Upper lobe of right lung (tissue), 1 donor: ENCODE data around the gene PAN3. TPM values are rescaled to one million over a fixed set of nuclear protein-coding genes. Genes with fewer than 3 reads are reported as not detected.

Experiments
- ATAC-seq: fragments of 200-7000 bp; cut with Tn5 transposase; one replicate; pipeline ENCODE4 v1.9.1; 2020; ENCODE audit warnings: mild to moderate bottlenecking, moderate library complexity
- DNase-seq: peaks from one replicate; pipeline ENCODE4 v3.0.0-alpha.2; 2020
- H3K27ac ChIP-seq: fragments of 200-600 bp; one replicate; pipeline ENCODE4 v1.8.0; 2022
- H3K27me3 ChIP-seq: fragments of 200-600 bp; one replicate; pipeline ENCODE4 v1.8.0; 2022; ENCODE audit warnings: mild to moderate bottlenecking
- H3K36me3 ChIP-seq: fragments of 200-600 bp; one replicate; pipeline ENCODE4 v1.8.0; 2022
- H3K4me1 ChIP-seq: fragments of 200-600 bp; one replicate; pipeline ENCODE4 v1.8.0; 2022
- H3K4me3 ChIP-seq: fragments of 200-600 bp; one replicate; pipeline ENCODE4 v1.8.0; 2022; ENCODE audit warnings: mild to moderate bottlenecking
- H3K9me3 ChIP-seq: fragments of 200-600 bp; one replicate; pipeline ENCODE4 v1.8.0; 2022
- CTCF ChIP-seq: fragments of 200-600 bp; IDR thresholded peaks from one replicate; pipeline ENCODE4 v1.8.0; 2022; ENCODE audit warnings: antibody characterized with exemption
- intact Hi-C: fragments of 100-400 bp; cut with DNase I; formaldehyde crosslinking; loops from one replicate; pipeline ENCODE4 v1.11.0; 2022
- total RNA-seq: library from RNA; stranded (reverse); fragmentation: NEBNext Ultra II Directional; extraction: Animal tissue kit (Norgen Biotek cat#: 25700); gene quantifications from one replicate; pipeline ENCODE4 v1.2.1, GENCODE V29; 2021
- donor health status: DM: no; HTN: yes; CAD: no; lungs with severe emphysema.

Gene PAN3
- total RNA-seq, 1 donor from 2014 or later: 34.3 TPM

GRCh38 chr13:28324181-28324789 lies 185.9 kb downstream of the PAN3 start:
- no peaks in the 10 kb centered on the region for H3K36me3 ChIP-seq
- peak; percentile 82 for TF ChIP-seq CTCF
- H3K4me3 ChIP-seq: no peak overlapping the region
- H3K4me1 ChIP-seq: peaks cover 6% of the 10 kb centered on the region
- intact Hi-C loops: loop anchor here (10.0 kb wide), 2 partner anchors 171 to 311 kb away; partner anchors contain the start of gene FLT1
- ATAC-seq (peak; percentile 94), DNase-seq (no peak)
- no peaks in the 10 kb centered on the region for H3K27me3 ChIP-seq
- no peak overlapping the region for H3K27ac ChIP-seq
- no peaks in the 10 kb centered on the region for H3K9me3 ChIP-seq

DNA sequence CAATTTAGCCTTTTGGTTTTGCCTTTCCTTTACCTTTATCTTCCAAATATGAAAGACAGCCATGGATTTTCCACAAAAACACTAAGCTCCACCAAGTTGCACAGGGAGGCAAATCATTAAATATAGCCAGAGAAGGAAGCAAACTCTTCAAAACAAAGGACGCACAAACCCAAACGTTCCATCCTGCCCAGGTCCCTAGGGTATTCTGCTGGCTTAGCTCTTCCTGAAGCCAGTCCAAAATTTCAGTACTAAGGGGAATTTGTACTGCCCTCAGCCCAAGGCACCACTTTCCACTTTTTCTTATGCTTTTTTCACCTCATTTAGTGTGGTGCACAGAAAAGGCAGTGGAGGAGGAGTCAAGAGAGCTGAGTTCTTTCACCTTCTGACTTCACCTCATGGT lies 186.7 kb downstream of the PAN3 start:
- H3K36me3 ChIP-seq: no peaks in the 10 kb centered on the region
- H3K9me3 ChIP-seq: no peaks in the 10 kb centered on the region
- H3K27me3 ChIP-seq: no peaks in the 10 kb centered on the region
- H3K4me3 ChIP-seq: no peak overlapping the region
- DNase-seq: no peak
- H3K27ac ChIP-seq: no peak overlapping the region
- intact Hi-C loops: loop anchor here (10.0 kb wide), 2 partner anchors 170 to 310 kb away; partner anchors contain the start of gene FLT1
- no peak for TF ChIP-seq CTCF
- peaks cover 13% of the 10 kb centered on the region for H3K4me1 ChIP-seq
- ATAC-seq: no peak

DNA sequence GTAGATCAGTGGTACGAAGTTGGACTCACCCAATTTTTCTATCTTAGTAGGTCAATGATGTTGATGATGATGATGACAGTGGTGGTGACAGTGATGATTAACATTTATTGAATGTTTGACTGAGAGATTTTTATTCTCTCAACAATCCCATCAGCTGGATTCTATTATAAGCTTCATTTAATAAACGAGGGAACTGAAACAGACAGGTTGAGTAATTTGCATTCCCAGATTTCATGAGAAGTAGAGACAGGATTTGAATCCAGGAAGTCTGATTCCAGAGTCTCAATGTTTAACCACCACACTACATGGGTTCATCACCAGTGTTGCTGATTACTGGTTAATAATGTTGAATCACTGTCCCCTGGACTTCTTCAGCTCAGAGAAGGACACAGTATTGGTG lies 187.7 kb downstream of the PAN3 start:
- intact Hi-C loops: loop anchor here (10.0 kb wide), 2 partner anchors 169 to 309 kb away; partner anchors contain the start of gene FLT1
- ATAC-seq: no peak
- Histone ChIP-seq H3K9me3 (no peaks in the 10 kb centered on the region), H3K27me3 (no peaks in the 10 kb centered on the region), H3K4me1 (peaks cover 14% of the 10 kb centered on the region), H3K4me3 (no peak overlapping the region), H3K27ac (no peak overlapping the region), H3K36me3 (no peaks in the 10 kb centered on the region)
- no peak for DNase-seq
- TF ChIP-seq CTCF: no peak

- peaks cover 14% of the 10 kb centered on the region for H3K4me1 ChIP-seq
- H3K36me3 ChIP-seq: no peaks in the 10 kb centered on the region
- H3K27me3 ChIP-seq: no peaks in the 10 kb centered on the region
- H3K27ac ChIP-seq: no peak overlapping the region
- no peak for TF ChIP-seq CTCF
- H3K9me3 ChIP-seq: no peaks in the 10 kb centered on the region
- no peak overlapping the region for H3K4me3 ChIP-seq
- intact Hi-C loops: loop anchor here (10.0 kb wide), 2 partner anchors 167 to 307 kb away; partner anchors contain the start of gene FLT1
- no peak for ATAC-seq
- no peak for DNase-seq
Observed at GRCh38 chr13:28327373-28328270, 189.3 kb downstream of the PAN3 start.

GRCh38 chr13:28328271-28328607 lies 189.9 kb downstream of the PAN3 start:
- no peak for TF ChIP-seq CTCF
- H3K4me3 ChIP-seq: no peak overlapping the region
- H3K4me1 ChIP-seq: peaks cover 14% of the 10 kb centered on the region
- DNase-seq: no peak
- H3K27ac ChIP-seq: no peak overlapping the region
- H3K27me3 ChIP-seq: no peaks in the 10 kb centered on the region
- ATAC-seq: no peak
- H3K9me3 ChIP-seq: no peaks in the 10 kb centered on the region
- H3K36me3 ChIP-seq: no peaks in the 10 kb centered on the region
- intact Hi-C loops: loop anchor here (10.0 kb wide), 2 partner anchors 167 to 307 kb away; partner anchors contain the start of gene FLT1
